NAMALWA (cell line): ENCODE data around the gene DLGAP3.

Experiments
- DNase-seq: peaks from one replicate; pipeline ENCODE4 v3.0.0-alpha.2; 2015; ENCODE audit warnings: low spot score

DLGAP3 gene

GRCh38 chr1:34904236-34905097, 25.0 kb downstream of the DLGAP3 start:
- no peak for DNase-seq

- no peak for DNase-seq
These were observed 27.5 kb downstream of the DLGAP3 start for GRCh38 chr1:34901919-34902318.

- DNase-seq = no peak
These were observed 28.5 kb downstream of the DLGAP3 start for GRCh38 chr1:34900775-34901502.

GRCh38 chr1:34899906-34900305, 29.5 kb downstream of the DLGAP3 start:
- no peak for DNase-seq

- DNase-seq = no peak
These were observed 30.0 kb downstream of the DLGAP3 start for GRCh38 chr1:34899471-34899870.

- peak; percentile 13 for DNase-seq
These were observed 31.1 kb downstream of the DLGAP3 start for GRCh38 chr1:34898330-34898761.

GRCh38 chr1:34896612-34897011, 32.8 kb downstream of the DLGAP3 start:
- peak; percentile 14 for DNase-seq

GRCh38 chr1:34889705-34890104, 39.7 kb downstream of the DLGAP3 start:
- no peak for DNase-seq

GRCh38 chr1:34887593-34887992, 41.9 kb downstream of the DLGAP3 start:
- no peak for DNase-seq

GRCh38 chr1:34885405-34886247, 43.8 kb downstream of the DLGAP3 start:
- no peak for DNase-seq

GRCh38 chr1:34884961-34885360, 44.5 kb downstream of the DLGAP3 start:
- DNase-seq = no peak

GRCh38 chr1:34884536-34884935, 44.9 kb downstream of the DLGAP3 start:
- no peak for DNase-seq

- DNase-seq = no peak
These were observed 50.2 kb downstream of the DLGAP3 start for GRCh38 chr1:34879230-34879629.

GRCh38 chr1:34876406-34876805, 53.0 kb downstream of the DLGAP3 start:
- no peak for DNase-seq

- DNase-seq = no peak
These were observed 55.0 kb downstream of the DLGAP3 start for GRCh38 chr1:34874296-34874952.

GRCh38 chr1:34872133-34872503, 57.3 kb downstream of the DLGAP3 start:
- DNase-seq = no peak

GRCh38 chr1:34871443-34872132, 57.9 kb downstream of the DLGAP3 start:
- no peak for DNase-seq

- no peak for DNase-seq
These were observed 59.1 kb downstream of the DLGAP3 start for GRCh38 chr1:34870395-34870794.

GRCh38 chr1:34869760-34870159, 59.7 kb downstream of the DLGAP3 start:
- no peak for DNase-seq

GRCh38 chr1:34868230-34869049, 61.0 kb downstream of the DLGAP3 start:
- DNase-seq = no peak
